ENCODE data around the gene MMS19.

The MMS19 gene

GRCh38 chr10:97520978-97521761 lies 22.9 kb upstream of the MMS19 start:
- no peaks in the 10 kb centered on the region for H3K9me3 ChIP-seq (ENCODE audit: control insufficient read depth in 1 of 2, low read length in 2 of 2)
- no peak overlapping the region for H3K4me3 ChIP-seq (ENCODE audit: low read depth in 1 of 2, low read length in 2 of 2)
- H3K27me3 ChIP-seq (ENCODE audit: low read depth, low read length), result no peaks in the 10 kb centered on the region
- H3K27ac ChIP-seq (ENCODE audit: low read length), result no peak overlapping the region
- no peaks in the 10 kb centered on the region for H3K36me3 ChIP-seq (ENCODE audit: control insufficient read depth in 1 of 2, insufficient read depth in 2 of 2, low read length in 2 of 2)
- peaks cover 8 to 16% of the 10 kb centered on the region in 2 donors for H3K4me1 ChIP-seq (ENCODE audit: control insufficient read depth in 1 of 2, insufficient read depth in 2 of 2, low read length in 2 of 2)

- H3K4me1 ChIP-seq (ENCODE audit: control insufficient read depth in 1 of 2, insufficient read depth in 2 of 2, low read length in 2 of 2), result peaks cover 8 to 16% of the 10 kb centered on the region in 2 donors
Observed at GRCh38 chr10:97520520-97520919, 22.3 kb upstream of the MMS19 start.

GRCh38 chr10:97519342-97519741 lies 21.1 kb upstream of the MMS19 start:
- Histone ChIP-seq H3K4me1 (ENCODE audit: control insufficient read depth in 1 of 2, insufficient read depth in 2 of 2, low read length in 2 of 2) (peaks cover 8 to 16% of the 10 kb centered on the region in 2 donors), H3K4me3 (ENCODE audit: low read depth in 1 of 2, low read length in 2 of 2) (no peak overlapping the region), H3K27me3 (ENCODE audit: low read depth, low read length) (no peaks in the 10 kb centered on the region), H3K36me3 (ENCODE audit: control insufficient read depth in 1 of 2, insufficient read depth in 2 of 2, low read length in 2 of 2) (no peaks in the 10 kb centered on the region), H3K9me3 (ENCODE audit: control insufficient read depth in 1 of 2, low read length in 2 of 2) (no peaks in the 10 kb centered on the region), H3K27ac (ENCODE audit: low read length) (no peak overlapping the region)

More at GRCh38 chr10:97520520-97520919, 22.3 kb upstream of the MMS19 start:
- no peak overlapping the region for H3K27ac ChIP-seq (ENCODE audit: low read length)
- H3K27me3 ChIP-seq (ENCODE audit: low read depth, low read length), result no peaks in the 10 kb centered on the region
- no peaks in the 10 kb centered on the region for H3K36me3 ChIP-seq (ENCODE audit: control insufficient read depth in 1 of 2, insufficient read depth in 2 of 2, low read length in 2 of 2)
- no peak overlapping the region for H3K4me3 ChIP-seq (ENCODE audit: low read depth in 1 of 2, low read length in 2 of 2)
- no peaks in the 10 kb centered on the region for H3K9me3 ChIP-seq (ENCODE audit: control insufficient read depth in 1 of 2, low read length in 2 of 2)

GRCh38 chr10:97518301-97519043 lies 20.2 kb upstream of the MMS19 start:
- Histone ChIP-seq H3K4me3 (ENCODE audit: low read depth in 1 of 2, low read length in 2 of 2) (no peak overlapping the region), H3K27ac (ENCODE audit: low read length) (no peak overlapping the region), H3K4me1 (ENCODE audit: control insufficient read depth in 1 of 2, insufficient read depth in 2 of 2, low read length in 2 of 2) (peaks cover 8 to 16% of the 10 kb centered on the region in 2 donors), H3K36me3 (ENCODE audit: control insufficient read depth in 1 of 2, insufficient read depth in 2 of 2, low read length in 2 of 2) (no peaks in the 10 kb centered on the region), H3K9me3 (ENCODE audit: control insufficient read depth in 1 of 2, low read length in 2 of 2) (no peaks in the 10 kb centered on the region), H3K27me3 (ENCODE audit: low read depth, low read length) (no peaks in the 10 kb centered on the region)

- no peak overlapping the region for H3K4me3 ChIP-seq (ENCODE audit: low read depth in 1 of 2, low read length in 2 of 2)
- peaks cover 8 to 16% of the 10 kb centered on the region in 2 donors for H3K4me1 ChIP-seq (ENCODE audit: control insufficient read depth in 1 of 2, insufficient read depth in 2 of 2, low read length in 2 of 2)
- H3K27ac ChIP-seq (ENCODE audit: low read length), result no peak overlapping the region
Observed at GRCh38 chr10:97517778-97518300, 19.6 kb upstream of the MMS19 start.

GRCh38 chr10:97517096-97517750 lies 19.0 kb upstream of the MMS19 start:
- Histone ChIP-seq H3K4me1 (ENCODE audit: control insufficient read depth in 1 of 2, insufficient read depth in 2 of 2, low read length in 2 of 2) (peaks cover 8 to 18% of the 10 kb centered on the region in 2 donors), H3K9me3 (ENCODE audit: control insufficient read depth in 1 of 2, low read length in 2 of 2) (no peaks in the 10 kb centered on the region), H3K36me3 (ENCODE audit: control insufficient read depth in 1 of 2, insufficient read depth in 2 of 2, low read length in 2 of 2) (no peaks in the 10 kb centered on the region), H3K27ac (ENCODE audit: low read length) (no peak overlapping the region), H3K4me3 (ENCODE audit: low read depth in 1 of 2, low read length in 2 of 2) (no peak overlapping the region), H3K27me3 (ENCODE audit: low read depth, low read length) (no peaks in the 10 kb centered on the region)

More at GRCh38 chr10:97517778-97518300, 19.6 kb upstream of the MMS19 start:
- Histone ChIP-seq H3K27me3 (ENCODE audit: low read depth, low read length) (no peaks in the 10 kb centered on the region), H3K36me3 (ENCODE audit: control insufficient read depth in 1 of 2, insufficient read depth in 2 of 2, low read length in 2 of 2) (no peaks in the 10 kb centered on the region), H3K9me3 (ENCODE audit: control insufficient read depth in 1 of 2, low read length in 2 of 2) (no peaks in the 10 kb centered on the region)

GRCh38 chr10:97515271-97515978 lies 17.2 kb upstream of the MMS19 start:
- Histone ChIP-seq H3K4me3 (ENCODE audit: low read depth in 1 of 2, low read length in 2 of 2) (no peak overlapping the region), H3K27ac (ENCODE audit: low read length) (no peak overlapping the region), H3K4me1 (ENCODE audit: control insufficient read depth in 1 of 2, insufficient read depth in 2 of 2, low read length in 2 of 2) (peaks cover 8 to 26% of the 10 kb centered on the region in 2 donors), H3K27me3 (ENCODE audit: low read depth, low read length) (no peaks in the 10 kb centered on the region), H3K36me3 (ENCODE audit: control insufficient read depth in 1 of 2, insufficient read depth in 2 of 2, low read length in 2 of 2) (no peaks in the 10 kb centered on the region), H3K9me3 (ENCODE audit: control insufficient read depth in 1 of 2, low read length in 2 of 2) (no peaks in the 10 kb centered on the region)

- H3K4me3 ChIP-seq (ENCODE audit: low read depth in 1 of 2, low read length in 2 of 2), result no peak overlapping the region
- no peak overlapping the region for H3K27ac ChIP-seq (ENCODE audit: low read length)
- no peaks in the 10 kb centered on the region for H3K36me3 ChIP-seq (ENCODE audit: control insufficient read depth in 1 of 2, insufficient read depth in 2 of 2, low read length in 2 of 2)
- no peaks in the 10 kb centered on the region for H3K9me3 ChIP-seq (ENCODE audit: control insufficient read depth in 1 of 2, low read length in 2 of 2)
- peaks cover 8 to 26% of the 10 kb centered on the region in 2 donors for H3K4me1 ChIP-seq (ENCODE audit: control insufficient read depth in 1 of 2, insufficient read depth in 2 of 2, low read length in 2 of 2)
- no peaks in the 10 kb centered on the region for H3K27me3 ChIP-seq (ENCODE audit: low read depth, low read length)
Observed at GRCh38 chr10:97514344-97514743, 16.1 kb upstream of the MMS19 start.

- H3K4me1 ChIP-seq (ENCODE audit: control insufficient read depth in 1 of 2, insufficient read depth in 2 of 2, low read length in 2 of 2), result peaks cover 2 to 19% of the 10 kb centered on the region in 2 donors
- no peak overlapping the region for H3K27ac ChIP-seq (ENCODE audit: low read length)
- no peak overlapping the region for H3K4me3 ChIP-seq (ENCODE audit: low read depth in 1 of 2, low read length in 2 of 2)
- no peaks in the 10 kb centered on the region for H3K9me3 ChIP-seq (ENCODE audit: control insufficient read depth in 1 of 2, low read length in 2 of 2)
- no peaks in the 10 kb centered on the region for H3K36me3 ChIP-seq (ENCODE audit: control insufficient read depth in 1 of 2, insufficient read depth in 2 of 2, low read length in 2 of 2)
- no peaks in the 10 kb centered on the region for H3K27me3 ChIP-seq (ENCODE audit: low read depth, low read length)
Observed at GRCh38 chr10:97512993-97513392, 14.8 kb upstream of the MMS19 start.

GRCh38 chr10:97511711-97512440 lies 13.7 kb upstream of the MMS19 start:
- H3K4me3 ChIP-seq (ENCODE audit: low read depth in 1 of 2, low read length in 2 of 2), result no peak overlapping the region
- no peak overlapping the region for H3K27ac ChIP-seq (ENCODE audit: low read length)
- peaks cover 0 to 13% of the 10 kb centered on the region in 2 donors for H3K4me1 ChIP-seq (ENCODE audit: control insufficient read depth in 1 of 2, insufficient read depth in 2 of 2, low read length in 2 of 2)
- H3K27me3 ChIP-seq (ENCODE audit: low read depth, low read length), result no peaks in the 10 kb centered on the region
- H3K36me3 ChIP-seq (ENCODE audit: control insufficient read depth in 1 of 2, insufficient read depth in 2 of 2, low read length in 2 of 2), result no peaks in the 10 kb centered on the region
- no peaks in the 10 kb centered on the region for H3K9me3 ChIP-seq (ENCODE audit: control insufficient read depth in 1 of 2, low read length in 2 of 2)

Measured in muscle layer of duodenum (tissue), 2 donors.